GM12872 (cell line): ENCODE measurements around the gene HYAL1.

Experiments
- TF ChIP-seq, protein P1 (sequence below): IDR thresholded peaks from 3 replicates; pipeline ENCODE4 v1.5.1; 2011; ENCODE audit warnings: low read depth, mild to moderate bottlenecking, low read length, moderate library complexity; ENCODE audit not compliant: insufficient read depth

HYAL1 gene

DNA sequence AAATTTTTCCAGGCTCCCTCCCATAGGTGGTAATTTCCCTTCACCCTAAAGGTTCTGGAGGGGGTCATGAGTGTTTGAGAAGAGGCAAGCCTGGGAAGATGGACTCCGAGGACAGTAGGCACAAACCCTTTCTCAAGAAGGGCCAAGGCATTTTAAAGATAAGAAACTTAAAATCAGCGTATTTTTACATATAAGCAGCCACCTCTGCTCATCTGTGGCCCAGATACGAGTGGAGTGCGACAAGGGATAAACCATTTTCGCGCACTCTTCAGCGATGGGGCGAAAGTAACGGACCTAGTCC, 36.7 kb upstream of the HYAL1 start:
- TF ChIP-seq, protein P1, sequence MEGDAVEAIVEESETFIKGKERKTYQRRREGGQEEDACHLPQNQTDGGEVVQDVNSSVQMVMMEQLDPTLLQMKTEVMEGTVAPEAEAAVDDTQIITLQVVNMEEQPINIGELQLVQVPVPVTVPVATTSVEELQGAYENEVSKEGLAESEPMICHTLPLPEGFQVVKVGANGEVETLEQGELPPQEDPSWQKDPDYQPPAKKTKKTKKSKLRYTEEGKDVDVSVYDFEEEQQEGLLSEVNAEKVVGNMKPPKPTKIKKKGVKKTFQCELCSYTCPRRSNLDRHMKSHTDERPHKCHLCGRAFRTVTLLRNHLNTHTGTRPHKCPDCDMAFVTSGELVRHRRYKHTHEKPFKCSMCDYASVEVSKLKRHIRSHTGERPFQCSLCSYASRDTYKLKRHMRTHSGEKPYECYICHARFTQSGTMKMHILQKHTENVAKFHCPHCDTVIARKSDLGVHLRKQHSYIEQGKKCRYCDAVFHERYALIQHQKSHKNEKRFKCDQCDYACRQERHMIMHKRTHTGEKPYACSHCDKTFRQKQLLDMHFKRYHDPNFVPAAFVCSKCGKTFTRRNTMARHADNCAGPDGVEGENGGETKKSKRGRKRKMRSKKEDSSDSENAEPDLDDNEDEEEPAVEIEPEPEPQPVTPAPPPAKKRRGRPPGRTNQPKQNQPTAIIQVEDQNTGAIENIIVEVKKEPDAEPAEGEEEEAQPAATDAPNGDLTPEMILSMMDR = no peak

DNA sequence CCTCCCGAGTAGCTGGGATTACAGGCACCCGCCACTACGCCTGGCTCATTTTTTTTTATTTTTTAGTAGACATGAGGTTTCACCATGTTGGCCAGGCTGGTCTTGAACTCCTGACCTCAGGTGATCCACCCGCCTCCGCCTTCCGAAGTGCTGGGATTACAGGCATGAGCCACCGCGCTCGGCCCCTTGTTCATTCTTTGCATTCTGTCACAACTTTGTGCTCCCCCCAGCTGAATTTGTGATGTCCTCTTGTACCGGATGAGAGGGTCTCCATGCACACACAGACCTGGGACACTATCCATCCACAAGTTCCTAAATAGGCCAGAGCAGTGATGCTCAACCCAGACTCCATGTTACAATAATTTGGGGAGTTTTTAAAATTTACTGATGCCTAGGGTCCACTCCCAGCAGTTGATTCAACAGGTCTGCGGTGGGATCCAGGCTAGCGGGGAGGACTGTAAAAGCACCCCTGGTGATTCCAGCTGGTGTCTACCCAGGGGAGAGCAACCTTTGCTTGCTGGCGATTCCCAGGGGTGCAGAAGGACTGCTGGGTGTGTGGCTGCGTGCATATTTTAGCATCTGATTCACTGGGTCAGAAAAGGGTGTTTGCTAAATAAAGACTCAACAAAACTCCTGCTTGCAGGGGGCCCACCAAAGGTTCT, 36.2 kb upstream of the HYAL1 start:
- TF ChIP-seq, protein P1 = no peak

DNA sequence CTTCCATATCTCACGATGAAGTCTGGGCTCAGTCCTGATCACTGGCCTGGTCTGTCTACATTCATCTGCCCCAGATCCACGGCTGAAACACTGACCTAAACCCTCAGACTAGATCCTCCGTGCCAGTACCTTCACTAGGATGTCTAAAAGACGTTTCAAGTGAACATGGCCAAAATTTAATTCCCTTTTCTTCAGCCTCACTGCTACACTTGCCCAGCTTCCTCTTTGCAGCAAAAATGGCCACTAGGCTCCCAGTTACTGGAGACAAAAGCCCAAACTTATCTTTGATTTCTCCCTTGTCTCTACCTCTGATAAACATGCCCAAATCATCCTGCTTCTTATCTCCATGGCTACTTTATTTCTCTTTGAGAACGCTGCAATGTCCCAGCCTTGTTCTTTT, 35.6 kb upstream of the HYAL1 start:
- TF ChIP-seq, protein P1 = no peak

DNA sequence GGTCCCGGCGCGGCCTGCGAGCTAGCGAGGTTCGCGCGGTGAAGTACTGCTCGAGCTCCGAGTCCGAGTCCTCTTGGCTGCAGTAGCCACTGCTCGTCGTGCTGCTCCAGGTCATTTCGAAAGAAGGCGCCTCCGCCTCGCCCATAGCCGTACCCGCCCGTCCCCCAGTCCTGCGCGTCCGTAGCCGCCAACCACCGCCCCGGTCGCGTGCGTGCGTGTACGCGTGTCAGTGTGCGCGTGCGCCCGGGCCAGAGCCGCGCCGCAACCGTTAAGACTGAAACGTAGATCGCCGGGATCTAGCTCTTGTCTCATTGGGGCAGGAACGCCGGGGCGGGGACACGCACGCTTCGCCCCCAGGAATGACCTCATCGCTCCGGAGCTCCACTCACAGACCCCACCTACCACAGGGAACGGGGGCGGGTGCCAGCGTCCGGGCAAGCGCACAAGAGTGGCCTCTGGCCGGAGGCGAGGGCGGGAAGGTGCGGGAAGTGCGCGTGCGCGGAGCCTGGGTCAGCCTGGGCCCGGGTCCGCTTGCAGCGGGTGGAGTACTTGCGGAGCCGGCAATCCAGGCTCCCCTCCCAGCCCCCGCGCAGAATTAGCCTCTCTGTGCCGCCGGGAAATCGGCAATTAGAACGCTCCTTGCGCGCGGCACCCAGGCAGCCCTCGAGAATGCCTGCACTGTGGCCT, 33.9 kb upstream of the HYAL1 start:
- TF ChIP-seq, protein P1 = no peak

DNA sequence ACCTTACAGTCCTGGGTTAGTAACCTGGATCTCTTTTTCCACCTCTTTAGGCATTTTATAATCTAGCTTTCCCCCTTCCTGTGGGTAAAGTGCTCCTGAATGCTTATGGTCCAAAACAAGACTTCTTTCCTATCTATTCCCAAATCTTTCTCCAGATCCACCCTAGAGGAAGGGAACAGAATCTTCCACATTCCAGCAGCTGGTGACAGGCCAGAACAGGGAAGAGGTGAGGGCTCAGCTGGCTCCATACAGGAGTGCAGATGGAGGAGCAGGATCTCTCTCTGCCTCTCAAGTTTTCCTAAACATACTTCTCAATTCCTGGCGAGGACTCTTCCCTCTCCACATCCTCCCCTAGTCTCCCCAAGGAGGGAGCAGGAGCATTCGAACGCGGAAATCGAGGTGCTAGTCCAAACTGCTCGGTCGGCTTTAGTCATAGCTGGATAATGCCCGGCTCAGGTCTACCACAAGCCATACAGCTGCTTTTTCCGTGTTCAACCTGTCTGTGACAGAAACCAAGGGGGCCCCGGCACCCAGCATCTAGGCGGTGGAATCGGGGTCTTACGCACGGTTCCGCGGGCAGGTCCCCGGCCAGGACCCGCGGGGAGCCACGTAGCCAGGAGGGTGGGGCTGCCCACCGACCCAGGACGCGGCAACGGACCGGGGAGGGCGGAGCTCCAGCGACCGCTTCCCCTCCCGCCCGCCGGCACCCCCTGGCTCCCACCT, 33.2 kb upstream of the HYAL1 start:
- TF ChIP-seq, protein P1 = no peak

DNA sequence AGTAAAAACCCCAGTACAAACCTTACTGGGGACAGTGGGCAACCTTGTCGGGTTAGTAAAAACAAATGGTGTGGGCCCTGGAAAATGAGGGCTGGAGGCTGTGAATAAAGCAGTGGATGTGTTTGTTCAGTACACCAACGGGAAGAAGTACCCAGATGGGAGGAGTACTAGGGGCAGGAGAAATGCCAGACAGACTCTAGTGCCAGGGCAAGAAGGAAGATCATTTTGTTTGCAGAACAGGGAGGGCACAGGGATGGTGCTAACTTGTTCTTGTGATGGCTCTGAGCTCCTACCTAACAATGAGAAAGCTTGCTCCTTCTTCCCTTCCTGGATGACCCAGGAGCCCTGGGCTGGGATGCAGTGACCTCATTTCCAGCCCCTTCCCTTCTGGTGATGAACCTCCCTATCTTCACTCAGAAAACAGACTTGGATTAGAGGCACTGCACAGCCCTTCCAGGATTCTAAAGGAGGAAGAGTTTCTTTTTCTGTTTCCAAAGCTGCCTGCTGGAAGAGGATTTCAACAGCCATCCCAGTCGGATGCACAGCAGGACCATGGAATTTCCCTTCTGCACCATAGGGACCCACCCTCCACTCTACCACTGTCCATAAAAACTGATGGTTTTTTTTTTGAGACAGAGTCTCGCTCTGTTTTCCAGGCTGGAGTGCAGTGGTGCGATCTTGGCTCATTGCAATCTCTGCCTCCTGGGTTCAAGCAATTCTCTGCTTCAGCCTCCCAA, 31.1 kb upstream of the HYAL1 start:
- TF ChIP-seq, protein P1 = no peak

DNA sequence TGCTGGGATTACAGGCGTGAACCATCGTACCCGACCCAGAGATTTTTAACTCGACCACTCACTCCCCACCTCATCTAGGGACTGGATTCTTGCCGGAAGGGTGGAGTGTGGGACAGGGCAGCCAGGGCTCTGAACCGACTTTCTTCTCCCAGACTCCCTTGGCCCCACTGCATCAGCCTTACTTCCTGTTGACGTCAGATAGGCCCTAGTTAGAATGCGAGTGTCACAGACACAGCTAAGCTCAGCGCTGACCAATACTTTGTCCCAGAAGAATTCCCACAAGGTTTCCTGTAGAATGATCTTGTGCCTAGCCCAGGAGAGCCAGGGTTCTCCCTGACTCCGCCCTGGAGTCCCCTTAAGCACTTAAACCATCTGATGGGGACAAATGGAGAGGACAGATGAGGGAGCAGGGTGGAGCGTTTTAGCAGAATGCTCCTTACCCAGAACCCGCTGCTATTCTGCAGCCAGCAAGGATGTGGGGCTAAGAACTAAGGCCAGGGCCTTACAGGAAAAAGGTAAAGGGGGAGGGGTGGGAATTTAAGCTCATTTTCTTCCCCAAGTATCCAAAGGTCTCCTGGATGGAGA, 30.5 kb upstream of the HYAL1 start:
- TF ChIP-seq, protein P1 = no peak
